ENCODE results near the gene PARVA. TPM values are rescaled to one million over a fixed set of nuclear protein-coding genes. Genes with fewer than 3 reads are reported as not detected.

Gene PARVA
- total RNA-seq, 1 donor from 2014 or later, result 45.9 TPM

- Histone ChIP-seq H3K27me3 (ENCODE audit: control insufficient read depth, insufficient read depth, low read length) (no peaks in the 10 kb centered on the region), H3K4me3 (ENCODE audit: low read depth, low read length) (no peak overlapping the region), H3K36me3 (ENCODE audit: control insufficient read depth, insufficient read depth, low read length) (no peaks in the 10 kb centered on the region)
- TF ChIP-seq CTCF (IDR thresholded peaks at IDR 0.05; ENCODE audit: insufficient read depth, low read length, poor library complexity, severe bottlenecking), result no peak
- DNase-seq (ENCODE audit: low read depth), result no peak
These were observed 44.0 kb downstream of the PARVA start for GRCh38 chr11:12421386-12421785.

- H3K36me3 ChIP-seq (ENCODE audit: control insufficient read depth, insufficient read depth, low read length), result no peaks in the 10 kb centered on the region
- no peak overlapping the region for H3K4me3 ChIP-seq (ENCODE audit: low read depth, low read length)
- TF ChIP-seq CTCF (IDR thresholded peaks at IDR 0.05; ENCODE audit: insufficient read depth, low read length, poor library complexity, severe bottlenecking), result no peak
- no peak for DNase-seq (ENCODE audit: low read depth)
- H3K27me3 ChIP-seq (ENCODE audit: control insufficient read depth, insufficient read depth, low read length), result no peaks in the 10 kb centered on the region
These were observed 48.8 kb downstream of the PARVA start for GRCh38 chr11:12426176-12426575.

GRCh38 chr11:12429155-12429554 is 51.8 kb downstream of the PARVA start:
- no peak overlapping the region for H3K4me3 ChIP-seq (ENCODE audit: low read depth, low read length)
- H3K36me3 ChIP-seq (ENCODE audit: control insufficient read depth, insufficient read depth, low read length), result no peaks in the 10 kb centered on the region
- no peak for TF ChIP-seq CTCF (IDR thresholded peaks at IDR 0.05; ENCODE audit: insufficient read depth, low read length, poor library complexity, severe bottlenecking)
- no peaks in the 10 kb centered on the region for H3K27me3 ChIP-seq (ENCODE audit: control insufficient read depth, insufficient read depth, low read length)
- no peak for DNase-seq (ENCODE audit: low read depth)

GRCh38 chr11:12430351-12430750 is 53.0 kb downstream of the PARVA start:
- no peaks in the 10 kb centered on the region for H3K36me3 ChIP-seq (ENCODE audit: control insufficient read depth, insufficient read depth, low read length)
- no peak for TF ChIP-seq CTCF (IDR thresholded peaks at IDR 0.05; ENCODE audit: insufficient read depth, low read length, poor library complexity, severe bottlenecking)
- no peak overlapping the region for H3K4me3 ChIP-seq (ENCODE audit: low read depth, low read length)
- no peak for DNase-seq (ENCODE audit: low read depth)
- no peaks in the 10 kb centered on the region for H3K27me3 ChIP-seq (ENCODE audit: control insufficient read depth, insufficient read depth, low read length)

- Histone ChIP-seq H3K4me3 (ENCODE audit: low read depth, low read length) (no peak overlapping the region), H3K27me3 (ENCODE audit: control insufficient read depth, insufficient read depth, low read length) (no peaks in the 10 kb centered on the region), H3K36me3 (ENCODE audit: control insufficient read depth, insufficient read depth, low read length) (no peaks in the 10 kb centered on the region)
- peak; percentile 44 for DNase-seq (ENCODE audit: low read depth)
- TF ChIP-seq CTCF (IDR thresholded peaks at IDR 0.05; ENCODE audit: insufficient read depth, low read length, poor library complexity, severe bottlenecking), result no peak
These were observed 53.7 kb downstream of the PARVA start for GRCh38 chr11:12430954-12431595.

- no peaks in the 10 kb centered on the region for H3K27me3 ChIP-seq (ENCODE audit: control insufficient read depth, insufficient read depth, low read length)
- no peaks in the 10 kb centered on the region for H3K36me3 ChIP-seq (ENCODE audit: control insufficient read depth, insufficient read depth, low read length)
- no peak for TF ChIP-seq CTCF (IDR thresholded peaks at IDR 0.05; ENCODE audit: insufficient read depth, low read length, poor library complexity, severe bottlenecking)
- DNase-seq (ENCODE audit: low read depth), result no peak
- no peak overlapping the region for H3K4me3 ChIP-seq (ENCODE audit: low read depth, low read length)
These were observed 55.1 kb downstream of the PARVA start for GRCh38 chr11:12432507-12432906.
